ENCODE data around the gene KRTAP10-10. TPM values are rescaled to one million over a fixed set of nuclear protein-coding genes. Genes with fewer than 3 reads are reported as not detected.
"Not testable (repeated sequence)": the region's sequence is repeated elsewhere in the genome, so short reads cannot be mapped to it uniquely, and the experiment has no call there.

KRTAP10-10 gene
- total and polyA plus RNA-seq, 3 donors from 2014 or later, result not detected

GRCh38 chr21:44640761-44641160 is 3.6 kb downstream of the KRTAP10-10 start:
- intact Hi-C loops (cut with DNase I; ENCODE audit: low total_unique reads), result no loop called here
- TF ChIP-seq CTCF (IDR thresholded peaks at IDR 0.05), result no peak
- TF ChIP-seq POLR2A (IDR thresholded peaks at IDR 0.05), result no peak
- H3K36me3 ChIP-seq (ENCODE audit: low read depth, missing control alignments), result no peaks in the 10 kb centered on the region
- no peak for DNase-seq
- 90 to 93% methylated on average over 5 of the region's 5 CpGs for WGBS, 2 donors
- H3K9me3 ChIP-seq, result no peaks in the 10 kb centered on the region
- H3K4me1 ChIP-seq, result no peaks in the 10 kb centered on the region
- no peak overlapping the region for H3K4me3 ChIP-seq
- no peak overlapping the region for H3K27ac ChIP-seq
- H3K27me3 ChIP-seq, result no peaks in the 10 kb centered on the region

- intact Hi-C loops (cut with DNase I; ENCODE audit: low total_unique reads), result no loop called here
- Histone ChIP-seq H3K4me3 (no peak overlapping the region), H3K27ac (no peak overlapping the region), H3K36me3 (ENCODE audit: low read depth, missing control alignments) (no peaks in the 10 kb centered on the region), H3K9me3 (no peaks in the 10 kb centered on the region), H3K4me1 (no peaks in the 10 kb centered on the region), H3K27me3 (no peaks in the 10 kb centered on the region)
- DNase-seq, result no peak
- no peak for TF ChIP-seq CTCF (IDR thresholded peaks at IDR 0.05)
- no peak for TF ChIP-seq POLR2A (IDR thresholded peaks at IDR 0.05)
- WGBS, 2 donors, result 60 to 79% methylated on average over 14 of the region's 14 CpGs
These were observed 6.7 kb downstream of the KRTAP10-10 start for GRCh38 chr21:44643741-44644310.

GRCh38 chr21:44644878-44645277 is 7.7 kb downstream of the KRTAP10-10 start:
- Histone ChIP-seq H3K27me3 (no peaks in the 10 kb centered on the region), H3K36me3 (ENCODE audit: low read depth, missing control alignments) (no peaks in the 10 kb centered on the region), H3K9me3 (no peaks in the 10 kb centered on the region), H3K4me3 (no peak overlapping the region), H3K4me1 (no peaks in the 10 kb centered on the region), H3K27ac (no peak overlapping the region)
- intact Hi-C loops (cut with DNase I; ENCODE audit: low total_unique reads), result no loop called here
- WGBS, 2 donors, result 46 to 47% methylated on average over 2 of the region's 2 CpGs
- DNase-seq, result no peak
- TF ChIP-seq POLR2A (IDR thresholded peaks at IDR 0.05) (no peak), CTCF (IDR thresholded peaks at IDR 0.05) (no peak)

GRCh38 chr21:44646366-44647221 is 9.4 kb downstream of the KRTAP10-10 start, which contains the start of gene KRTAP10-11:
Gene KRTAP10-11, plus strand, starts transcription at chr21:44646414. Its CDS starts 45 bp downstream, at chr21:44646459.
- H3K4me3 ChIP-seq; H3K4me1 ChIP-seq; intact Hi-C loops (cut with DNase I; ENCODE audit: low total_unique reads); H3K27me3 ChIP-seq; H3K27ac ChIP-seq; H3K36me3 ChIP-seq (ENCODE audit: low read depth, missing control alignments); H3K9me3 ChIP-seq; DNase-seq: not testable (repeated sequence)
- WGBS, 2 donors, result 78 to 79% methylated on average over 11 to 21 of the region's 21 CpGs

GRCh38 chr21:44647222-44647552 is 10.0 kb downstream of the KRTAP10-10 start:
- no peaks in the 10 kb centered on the region for H3K9me3 ChIP-seq
- 58 to 71% methylated on average over 8 of the region's 8 CpGs for WGBS, 2 donors
- no peak overlapping the region for H3K4me3 ChIP-seq
- no peaks in the 10 kb centered on the region for H3K36me3 ChIP-seq (ENCODE audit: low read depth, missing control alignments)
- H3K4me1 ChIP-seq, result no peaks in the 10 kb centered on the region
- DNase-seq, result no peak
- H3K27ac ChIP-seq, result no peak overlapping the region
- TF ChIP-seq POLR2A (IDR thresholded peaks at IDR 0.05), result no peak
- TF ChIP-seq CTCF (IDR thresholded peaks at IDR 0.05), result no peak
- no peaks in the 10 kb centered on the region for H3K27me3 ChIP-seq
- intact Hi-C loops (cut with DNase I; ENCODE audit: low total_unique reads), result no loop called here

Data from testis (tissue), 3 donors.